HCT116 (cell line): ENCODE measurements around the gene NPLOC4. TPM values are rescaled to one million over a fixed set of nuclear protein-coding genes. Genes with fewer than 3 reads are reported as not detected.

Experiments
- ATAC-seq: fragments of 200-7000 bp; cut with Tn5 transposase; 2 replicates; pipeline ENCODE4 v1.9.1; 2020; ENCODE audit warnings: mild to moderate bottlenecking, moderate library complexity
- BruUV-seq: library from RNA; stranded (reverse); fragments of 400-500 nt; replicated peaks from 2 replicates; lab custom pipeline; 2021; lab: Mats Ljungman, UMichigan
- CTCF ChIA-PET: fragments of 300-600 bp; sonication (Branson Sonifier 250); formaldehyde crosslinking; loops from one replicate; lab custom pipeline; 2021; ENCODE audit warnings: antibody characterized with exemption; lab: Charles Lee
- POLR2A ChIA-PET: fragments of 300-600, 350-600 bp; sonication (Branson Sonifier 250); formaldehyde crosslinking; loops from one replicate; lab custom pipeline; 2021; ENCODE audit warnings: antibody characterized with exemption; lab: Charles Lee
- RAD21 ChIA-PET, 2 experiments: fragments of 300-600 bp; sonication (Branson Sonifier 250); formaldehyde crosslinking; loops; one replicate each; lab custom pipeline; 2023; ENCODE audit warnings: low total read pairs in 2 of 2; ENCODE audit not compliant: uncharacterized antibody in 2 of 2, unreplicated experiment in 2 of 2, low non-redundant PET in 1 of 2; lab: Charles Lee
- DNase-seq: peaks from one replicate; pipeline ENCODE4 v3.0.0-alpha.2; 2010; ENCODE audit warnings: low read depth, low spot score
- H2AFZ ChIP-seq: fragments of 200-600 bp; shearing (Covaris generic), sonication (generic); 2 replicates; pipeline ENCODE4 v1.6.1; 2017; ENCODE audit warnings: low read depth, mixed run types, mixed read lengths, antibody characterized with exemption, low read length; ENCODE audit not compliant: poor library complexity, severe bottlenecking
- H3K27ac ChIP-seq: 2 replicates; pipeline ENCODE4 v1.5.1; 2012; ENCODE audit warnings: low read depth, low read length
- H3K27me3 ChIP-seq: fragments of 200-600 bp; sonication (generic); 2 replicates; pipeline ENCODE4 v1.6.1; 2016; ENCODE audit warnings: mixed run types, low read length, mixed read lengths; ENCODE audit not compliant: insufficient read depth
- H3K36me3 ChIP-seq, 2 experiments: fragments of 200-500 bp in 1 of 2; fragments of 200-600 bp in 1 of 2; sonication (Bioruptor generic) in 1 of 2; sonication (generic) in 1 of 2; 2 replicates each; pipeline versions ENCODE4 v1.5.1 to v1.6.1; 2014 to 2016; ENCODE audit warnings: low read length in 2 of 2, inconsistent platforms in 1 of 2, mixed read lengths in 1 of 2, mixed run types in 1 of 2; ENCODE audit not compliant: insufficient read depth in 2 of 2, control insufficient read depth in 1 of 2
- H3K4me1 ChIP-seq, 2 experiments: fragments of 200-600 bp in 1 of 2; sonication (generic) in 1 of 2; 2 replicates each; pipeline versions ENCODE4 v1.5.1 to v1.6.1; 2012 to 2017; ENCODE audit warnings: low read length in 2 of 2, inconsistent platforms in 1 of 2, mild to moderate bottlenecking in 1 of 2, mixed read lengths in 1 of 2, mixed run types in 1 of 2, moderate library complexity in 1 of 2; ENCODE audit not compliant: insufficient read depth in 2 of 2, control insufficient read depth in 1 of 2
- H3K4me2 ChIP-seq: fragments of 200-600 bp; sonication (generic); 2 replicates; pipeline ENCODE4 v1.6.1; 2017; ENCODE audit warnings: mixed run types, low read length, mixed read lengths
- H3K4me3 ChIP-seq, 2 experiments: fragments of 200-600 bp in 1 of 2; sonication (generic) in 1 of 2; replicated peaks in 1 of 2; 2 replicates each; pipeline ENCODE4 v1.5.1; 2011 to 2016; ENCODE audit warnings: low read length in 2 of 2, control low read depth in 1 of 2, low read depth in 1 of 2, mild to moderate bottlenecking in 1 of 2, mixed read lengths in 1 of 2, mixed run types in 1 of 2
- H3K79me2 ChIP-seq: fragments of 200-600 bp; sonication (generic); 2 replicates; pipeline ENCODE4 v1.6.1; 2017; ENCODE audit warnings: mild to moderate bottlenecking, mixed run types, low read length, moderate library complexity, mixed read lengths; ENCODE audit not compliant: insufficient read depth
- H3K9ac ChIP-seq: fragments of 200-600 bp; sonication (generic); 2 replicates; pipeline ENCODE4 v1.6.1; 2016; ENCODE audit warnings: low read length, mixed read lengths
- H3K9me2 ChIP-seq: fragments of 200-600 bp; sonication (generic), shearing (Covaris generic); 2 replicates; pipeline ENCODE4 v1.6.1; 2017; ENCODE audit warnings: mixed run types, mild to moderate bottlenecking, moderate library complexity; ENCODE audit not compliant: insufficient read depth
- H3K9me3 ChIP-seq, 2 experiments: fragments of 200-500 bp in 1 of 2; fragments of 200-600 bp in 1 of 2; sonication (Bioruptor generic) in 1 of 2; sonication (generic) in 1 of 2; 2 replicates each; pipeline ENCODE4 v1.6.1; 2014 to 2017; ENCODE audit warnings: low read length in 2 of 2, mixed read lengths in 2 of 2, inconsistent platforms in 1 of 2, low read depth in 1 of 2, mild to moderate bottlenecking in 1 of 2, mixed run types in 1 of 2, moderate library complexity in 1 of 2; ENCODE audit not compliant: control insufficient read depth in 1 of 2, insufficient read depth in 1 of 2
- H4K20me1 ChIP-seq: fragments of 200-600 bp; sonication (generic), shearing (Covaris generic); 2 replicates; pipeline ENCODE4 v1.6.1; 2017; ENCODE audit warnings: mixed run types, mild to moderate bottlenecking, moderate library complexity; ENCODE audit not compliant: insufficient read depth
- ATF3 ChIP-seq: IDR thresholded peaks from 2 replicates; pipeline ENCODE4 v1.6.1; 2012
- CBX3 ChIP-seq: IDR thresholded peaks from 2 replicates; pipeline ENCODE4 v1.6.1; 2012; ENCODE audit warnings: low read depth
- CEBPB ChIP-seq: IDR thresholded peaks from 2 replicates; pipeline ENCODE4 v1.6.1; 2012; ENCODE audit warnings: low read depth
- CTCF ChIP-seq, 3 experiments: fragments of 200-600 bp in 1 of 3; sonication (generic) in 1 of 3; IDR thresholded peaks in 2 of 3; conservative IDR thresholded peaks in 1 of 3; 2 replicates each; pipeline ENCODE4 v1.5.1; 2012 to 2017; ENCODE audit warnings: low read depth in 2 of 3, low read length in 2 of 3, antibody characterized with exemption in 1 of 3, borderline replicate concordance in 1 of 3, control low read depth in 1 of 3, mild to moderate bottlenecking in 1 of 3, mixed read lengths in 1 of 3, mixed run types in 1 of 3, moderate library complexity in 1 of 3; ENCODE audit not compliant: insufficient read depth in 1 of 3
- EZH2 ChIP-seq: fragments of 200-600 bp; sonication (generic); IDR thresholded peaks from 2 replicates; pipeline ENCODE4 v1.6.1; 2017; ENCODE audit warnings: antibody characterized with exemption, mixed run types
- EZH2phosphoT487 ChIP-seq: fragments of 200-600 bp; IDR thresholded peaks from 2 replicates; pipeline ENCODE4 v1.6.1; 2018; ENCODE audit warnings: antibody characterized with exemption, borderline replicate concordance
- FOSL1 ChIP-seq: IDR thresholded peaks from 2 replicates; pipeline ENCODE4 v1.6.1; 2012; ENCODE audit warnings: low read depth
- JUND ChIP-seq: IDR thresholded peaks from 2 replicates; pipeline ENCODE4 v1.6.1; 2012
- MAX ChIP-seq: IDR thresholded peaks from 2 replicates; pipeline ENCODE4 v1.6.1; 2012
- POLR2A ChIP-seq: IDR thresholded peaks from 2 replicates; pipeline ENCODE4 v1.7.0; 2011; ENCODE audit warnings: borderline replicate concordance; ENCODE audit not compliant: insufficient read depth, insufficient read length; ENCODE audit errors: extremely low read depth
- POLR2AphosphoS5 ChIP-seq: IDR thresholded peaks from 2 replicates; pipeline ENCODE4 v1.6.1; 2011; ENCODE audit warnings: mild to moderate bottlenecking, low read depth, low read length, moderate library complexity
- RAD21 ChIP-seq: IDR thresholded peaks from 2 replicates; pipeline ENCODE4 v1.6.1; 2012; ENCODE audit warnings: low read depth, mild to moderate bottlenecking
- REST ChIP-seq: IDR thresholded peaks from 2 replicates; pipeline ENCODE4 v1.6.1; 2012; ENCODE audit warnings: low read depth
- SIN3A ChIP-seq: IDR thresholded peaks from 2 replicates; pipeline ENCODE4 v1.6.1; 2012; ENCODE audit warnings: low read depth
- SRF ChIP-seq: IDR thresholded peaks from 2 replicates; pipeline ENCODE4 v1.6.1; 2012; ENCODE audit warnings: low read depth
- TCF7L2 ChIP-seq: IDR thresholded peaks from 2 replicates; pipeline ENCODE4 v1.7.0; 2011; ENCODE audit warnings: borderline replicate concordance, inconsistent platforms; ENCODE audit not compliant: insufficient read depth, insufficient read length; ENCODE audit errors: extremely low read depth
- ZNF274 ChIP-seq: fragments of 200-500 bp; sonication (Bioruptor generic); IDR thresholded peaks from 2 replicates; pipeline ENCODE4 v1.6.1; 2014; ENCODE audit warnings: mild to moderate bottlenecking, low read depth, low read length, inconsistent platforms
- intact Hi-C: fragments of 100-400 bp; cut with micrococcal nuclease; formaldehyde crosslinking; loops from 2 replicates; pipeline ENCODE4 v1.10.0; 2022
- total RNA-seq: library from RNA; stranded (reverse); gene quantifications from one replicate; pipeline ENCODE4 v1.2.1, GENCODE V29; 2021; ENCODE audit not compliant: unreplicated experiment

The NPLOC4 gene
- total RNA-seq, 1 experiment from 2014 or later = 137 TPM

GRCh38 chr17:81539961-81540675 lies 96.8 kb downstream of the NPLOC4 start:
- Histone ChIP-seq H2AFZ (no peak overlapping the region), H4K20me1 (no peaks in the 10 kb centered on the region), H3K4me2 (no peak overlapping the region), H3K4me3 (no peak overlapping the region), H3K36me3 (peaks cover 4 to 20% of the 10 kb centered on the region in 2 experiments), H3K79me2 (no peaks in the 10 kb centered on the region), H3K9me3 (no peaks in the 10 kb centered on the region), H3K4me1 (peaks cover 0 to 7% of the 10 kb centered on the region in 2 experiments; a peak in 1 of 4 replicates), H3K27ac (no peak overlapping the region; the same call in 1 of the 2 replicates), H3K27me3 (no peaks in the 10 kb centered on the region), H3K9ac (no peak overlapping the region), H3K9me2 (no peaks in the 10 kb centered on the region)
- ATAC-seq = no peak
- CTCF ChIA-PET = interaction anchor here (0.7 kb wide), 1 partner anchor 21 kb away, joined by 3 read pairs; no protein-coding TSS in a partner anchor
- RAD21 ChIA-PET = no interaction called here
- TF ChIP-seq SRF = no peak
- no peak for TF ChIP-seq EZH2phosphoT487
- no peak for TF ChIP-seq RAD21
- 0 out of 2 replicates have a peak, but pooled peaks have one; percentile 6 for TF ChIP-seq POLR2AphosphoS5
- no peak for TF ChIP-seq TCF7L2
- no peak for TF ChIP-seq CBX3
- peak; percentile 34; the same call in 1 of the 2 replicates for TF ChIP-seq JUND
- no peak for TF ChIP-seq CTCF (IDR thresholded peaks at IDR 0.05 in 2 of 3, conservative IDR thresholded peaks at IDR 0.05 in 1 of 3; ENCODE audit: borderline replicate concordance in 1 of 3, insufficient read depth in 1 of 3, low read depth in 2 of 3, low read length in 2 of 3)
- TF ChIP-seq ZNF274 = no peak
- no peak for TF ChIP-seq CEBPB
- no peak for TF ChIP-seq SIN3A
- TF ChIP-seq REST = no peak
- TF ChIP-seq POLR2A = no peak
- no peak for TF ChIP-seq FOSL1
- no peak for TF ChIP-seq ATF3
- TF ChIP-seq MAX = 0 out of 2 replicates have a peak, but pooled peaks have one; percentile 16
- no peak for TF ChIP-seq EZH2
- intact Hi-C loops = loop anchor here (5.0 kb wide), 1 partner anchor 168 kb away; no protein-coding TSS in a partner anchor
- POLR2A ChIA-PET = interaction anchor here (1.1 to 1.5 kb wide), 2 partner anchors 12 to 31 kb away, joined by 3 to 7 read pairs; partner anchors contain the start of gene FAAP100
- no peak for DNase-seq
- TSS peak; percentile 16 for BruUV-seq
